Stimulated activated naive CD4-positive, alpha-beta T cell treated with Interleukin-2 at 50 U/mL for 16 hours (primary cell): ENCODE data around the gene FAIM2.
"Not testable (repeated sequence)": the region's sequence is repeated elsewhere in the genome, so short reads cannot be mapped to it uniquely, and the experiment has no call there.

Source experiments
- DNase-seq: peaks from one replicate; lab custom pipeline; 2025; lab: John Stamatoyannopoulos, UW

The FAIM2 gene

DNA sequence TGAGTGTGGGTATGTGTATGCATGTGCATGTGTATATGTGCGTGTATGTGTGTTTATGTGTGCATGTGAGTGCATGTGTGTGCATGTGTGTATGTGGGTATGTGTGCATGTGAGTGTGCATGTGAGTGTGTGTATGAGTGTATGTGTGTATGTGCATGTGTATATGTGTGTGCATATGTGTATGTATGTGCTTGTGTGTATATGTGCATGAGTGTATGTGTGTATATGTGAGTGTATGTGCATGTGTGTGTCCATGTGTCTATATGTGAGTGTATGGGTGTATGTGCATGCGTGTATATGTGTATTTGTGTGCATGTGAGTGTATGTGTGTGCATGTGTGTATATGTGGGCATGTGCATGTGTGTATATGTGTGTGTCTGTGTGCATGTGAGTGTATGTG lies 25.7 kb downstream of the FAIM2 start:
- DNase-seq: no peak

DNA sequence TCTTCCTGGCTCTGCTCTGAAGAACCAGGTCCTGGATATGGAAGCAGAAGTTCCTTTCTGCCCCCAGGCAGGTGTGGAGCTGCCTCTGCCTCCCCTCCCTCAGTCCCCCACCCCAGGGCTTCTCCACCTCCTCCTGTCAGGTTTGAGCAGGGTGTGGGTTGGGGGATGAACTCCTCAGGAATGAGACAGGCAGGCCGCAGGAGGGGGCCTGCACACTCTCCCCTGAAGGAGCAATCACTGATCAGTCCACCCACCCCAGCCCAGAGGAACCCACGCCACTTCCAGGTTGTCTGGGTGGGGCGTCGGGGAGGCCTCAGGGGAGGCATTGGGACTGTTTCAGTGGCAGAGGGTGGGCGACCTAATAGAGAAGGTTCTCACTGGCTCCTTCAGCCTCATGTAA lies 26.6 kb downstream of the FAIM2 start:
- DNase-seq: no peak

- DNase-seq: no peak
Observed at GRCh38 chr12:49876070-49876469, 27.6 kb downstream of the FAIM2 start.

DNA sequence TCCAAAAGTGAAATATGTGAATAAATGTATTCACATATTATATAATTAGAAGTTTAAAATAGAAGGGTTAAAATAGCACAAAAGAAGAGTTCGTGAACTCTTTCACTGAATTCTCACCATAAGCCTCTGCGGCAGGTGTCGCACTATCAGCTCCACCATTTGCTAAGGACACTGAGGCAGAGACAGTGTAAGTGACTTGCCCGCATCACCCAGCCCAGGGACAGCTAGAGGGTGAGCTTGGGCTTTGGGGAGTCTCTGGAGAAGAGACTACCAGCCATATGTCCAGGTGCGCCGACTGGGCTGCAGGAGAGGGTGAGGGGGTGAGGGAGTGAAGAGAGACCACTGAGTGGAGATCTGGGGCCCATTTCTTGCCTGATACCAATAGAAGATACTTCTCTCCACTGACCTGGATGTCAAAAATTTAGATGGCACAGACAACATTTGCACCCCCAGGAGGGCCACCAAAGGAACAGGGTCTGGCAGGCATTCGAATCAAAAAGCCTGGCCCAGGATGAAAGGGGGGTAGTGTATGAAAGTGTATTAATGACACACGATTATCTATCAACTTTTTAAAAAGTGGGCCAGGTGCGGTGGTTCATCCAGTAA lies 28.5 kb downstream of the FAIM2 start:
- no peak for DNase-seq

- DNase-seq: no peak
Observed at GRCh38 chr12:49874142-49874897, 29.4 kb downstream of the FAIM2 start.

- no peak for DNase-seq
Observed at GRCh38 chr12:49873361-49873934, 30.3 kb downstream of the FAIM2 start.

DNA sequence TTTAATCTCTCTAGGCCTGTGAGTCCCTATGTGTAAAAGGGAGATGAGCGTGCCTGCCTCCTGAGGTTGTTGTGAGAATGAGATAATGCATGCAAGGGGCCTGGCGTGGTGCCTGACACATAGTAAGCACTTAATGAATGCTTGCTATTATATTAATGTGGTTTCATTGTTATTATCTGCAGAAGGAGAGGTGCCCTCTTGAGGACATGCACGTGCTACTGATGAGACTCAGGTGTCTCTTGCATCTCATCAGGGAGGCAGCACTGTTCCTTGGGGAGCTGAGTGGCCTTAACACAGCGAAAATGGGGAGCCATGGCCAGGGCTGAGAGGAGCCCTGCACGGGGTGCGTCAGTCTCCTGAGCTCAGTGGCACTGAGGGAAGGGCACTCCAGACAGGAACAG lies 30.9 kb downstream of the FAIM2 start:
- DNase-seq: no peak

GRCh38 chr12:49872381-49872780 lies 31.3 kb downstream of the FAIM2 start:
- DNase-seq: no peak

- not testable (repeated sequence) for DNase-seq
Observed at GRCh38 chr12:49871811-49872251, 31.9 kb downstream of the FAIM2 start.

DNA sequence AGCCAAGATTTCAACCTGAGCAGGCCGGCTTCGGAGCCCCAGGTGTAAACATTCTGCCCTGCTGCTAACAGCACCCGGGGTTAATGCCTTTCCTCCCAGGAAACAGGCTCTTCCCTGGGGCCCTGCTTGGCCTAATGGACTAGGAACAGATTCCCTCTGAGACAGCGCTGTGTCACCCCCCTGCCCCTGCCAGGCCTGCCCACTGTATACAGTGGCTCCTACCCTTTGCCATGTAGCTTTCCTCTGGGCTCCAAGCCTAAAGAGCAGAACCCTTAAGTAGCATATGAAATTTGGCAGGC lies 32.5 kb downstream of the FAIM2 start:
- no peak for DNase-seq

DNA sequence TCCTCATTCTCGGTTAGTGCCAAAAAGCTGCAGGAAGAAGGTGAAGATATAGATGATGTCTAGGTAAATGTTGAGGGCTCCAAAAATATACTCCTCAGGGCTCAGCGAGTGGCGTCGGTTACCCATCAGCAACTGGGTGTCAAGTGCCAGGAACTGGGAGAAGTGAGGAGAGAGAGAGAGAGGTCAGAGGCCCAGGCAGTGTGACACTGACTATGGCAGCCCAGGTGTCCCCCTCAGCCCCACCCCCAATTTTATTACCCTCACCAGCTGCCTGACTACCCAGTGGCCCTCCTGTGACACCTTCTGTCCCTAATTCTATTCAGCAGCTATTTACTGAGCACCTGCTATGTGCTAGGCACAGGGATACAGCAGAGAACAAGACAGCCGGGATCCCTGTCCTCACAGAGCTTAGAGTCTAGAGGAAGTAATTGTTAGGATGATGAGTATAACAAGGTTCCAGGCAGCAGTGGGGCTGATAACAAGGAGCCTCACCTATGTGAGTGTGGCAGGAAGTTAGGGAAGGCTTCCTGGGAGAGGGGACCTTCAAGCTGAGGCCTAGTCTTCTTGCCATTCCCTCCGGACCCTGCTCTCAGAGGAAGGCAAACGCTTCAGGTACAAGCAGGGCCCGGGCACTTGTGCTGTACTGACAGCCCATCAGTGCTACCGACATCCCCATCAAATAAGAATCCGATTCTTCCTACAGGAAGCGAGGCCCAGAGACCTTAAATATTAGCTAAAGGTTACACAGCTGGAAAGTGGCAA lies 33.0 kb downstream of the FAIM2 start:
- DNase-seq: no peak

GRCh38 chr12:49869816-49870500 lies 33.7 kb downstream of the FAIM2 start:
- no peak for DNase-seq

- DNase-seq: no peak
Observed at GRCh38 chr12:49868952-49869815, 34.5 kb downstream of the FAIM2 start.

DNA sequence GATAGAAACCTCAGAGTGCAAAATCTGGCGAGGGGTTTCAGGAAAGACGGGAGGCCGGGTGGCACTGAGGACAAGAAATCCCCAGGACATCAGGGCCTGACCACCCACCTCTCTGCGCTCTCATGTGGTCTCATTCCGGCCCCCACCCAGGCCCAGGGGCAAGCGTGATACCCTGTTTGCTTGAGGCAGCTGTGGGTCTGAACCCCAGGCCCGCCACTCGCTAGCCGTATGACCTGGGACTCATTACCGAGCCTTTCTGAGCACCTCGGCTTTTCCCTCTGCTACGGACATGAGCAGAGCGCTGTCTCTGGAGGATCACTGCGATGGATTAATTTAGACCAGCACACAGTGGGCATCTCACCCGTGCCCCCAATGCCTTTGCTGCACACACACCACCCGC lies 35.3 kb downstream of the FAIM2 start:
- DNase-seq: no peak

- no peak for DNase-seq
Observed at GRCh38 chr12:49867570-49868341, 35.9 kb downstream of the FAIM2 start.

DNA sequence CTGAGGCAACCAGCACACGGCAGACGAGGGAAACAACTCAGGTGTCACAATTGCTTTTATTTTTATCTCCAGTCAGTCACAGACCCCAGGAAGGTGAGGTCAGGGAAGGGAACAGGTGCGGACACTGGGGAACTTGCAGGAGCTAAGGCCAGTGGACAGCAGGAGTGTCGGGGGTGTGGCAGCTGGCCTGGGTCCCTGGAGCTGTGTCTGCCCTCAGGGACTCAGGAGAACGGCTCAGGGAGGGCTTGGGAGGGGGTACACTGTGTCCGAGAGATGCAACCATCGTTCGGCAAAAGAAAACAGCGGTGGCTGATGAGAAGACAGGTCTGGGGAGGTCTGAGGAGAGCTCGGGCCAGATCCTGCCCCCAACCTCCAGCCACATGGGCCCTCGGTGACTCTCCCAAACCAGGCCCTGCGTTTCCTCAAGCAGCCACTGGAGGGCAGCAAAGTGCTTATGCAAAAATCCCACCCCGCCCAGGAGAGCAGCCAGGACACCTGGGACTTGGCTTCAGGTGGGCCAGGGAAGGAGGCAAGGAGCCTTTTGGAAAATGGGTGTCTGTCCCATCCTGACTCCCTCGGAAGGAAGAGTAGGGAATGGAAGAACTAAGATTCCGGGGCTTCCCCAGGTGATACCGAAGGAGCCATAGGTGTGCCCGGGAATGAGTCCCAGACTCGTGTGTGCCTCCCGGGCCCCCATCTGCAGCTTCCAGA lies 36.7 kb downstream of the FAIM2 start:
- DNase-seq: peak; percentile 59

GRCh38 chr12:49865782-49866135 lies 37.9 kb downstream of the FAIM2 start:
- no peak for DNase-seq

- DNase-seq: no peak
Observed at GRCh38 chr12:49865109-49865781, 38.5 kb downstream of the FAIM2 start.

DNA sequence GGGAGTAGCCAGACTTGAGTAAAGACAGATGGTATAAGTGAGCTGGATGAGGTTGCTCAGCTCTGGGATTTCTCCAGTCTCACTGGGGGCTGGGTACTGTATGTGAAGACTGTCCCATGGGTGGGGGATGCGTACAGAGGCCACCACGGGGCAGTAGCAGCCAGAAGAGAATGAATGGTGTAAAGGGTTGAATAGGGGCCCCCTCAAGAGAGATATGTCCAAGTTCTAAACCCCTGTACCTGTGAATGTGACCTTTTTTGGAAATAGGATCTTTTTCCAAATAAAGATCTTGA lies 39.0 kb downstream of the FAIM2 start:
- no peak for DNase-seq
